SK-N-SH (cell line): ENCODE data around the gene PPDPF. TPM values are rescaled to one million over a fixed set of nuclear protein-coding genes. Genes with fewer than 3 reads are reported as not detected.
A peak's percentile ranks its signal among the peaks of the same experiment; 100 is the strongest.

ENCODE experiments used
- CTCF ChIA-PET: fragments of 300-600, 350-600 bp; formaldehyde crosslinking; extraction: SDS; loops from one replicate; lab custom pipeline; 2021; lab: Yijun Ruan, JAX
- POLR2A ChIA-PET: fragments of 350-600 bp; sonication (Branson Sonifier 250); formaldehyde crosslinking; extraction: SDS; loops from one replicate; lab custom pipeline; 2020; ENCODE audit warnings: antibody characterized with exemption, inconsistent platforms; lab: Yijun Ruan, JAX
- DNase-seq: peaks from one replicate; pipeline ENCODE4 v3.0.0; 2012
- H2AFZ ChIP-seq: fragments of 200-600 bp; sonication (generic); 2 replicates; pipeline ENCODE4 v1.8.1; 2016; ENCODE audit warnings: antibody characterized with exemption, mild to moderate bottlenecking, low read depth
- H3F3A ChIP-seq: fragments of 200-600 bp; sonication (generic); replicated peaks from 2 replicates; pipeline ENCODE3; 2016; ENCODE audit warnings: antibody characterized with exemption, mild to moderate bottlenecking; ENCODE audit not compliant: insufficient read depth
- H3K27ac ChIP-seq, 2 experiments: fragments of 200-500 bp in 1 of 2; fragments of 200-600 bp in 1 of 2; sonication (Bioruptor generic) in 1 of 2; sonication (generic), shearing (Covaris generic) in 1 of 2; 2 replicates each; pipeline versions ENCODE4 v1.5.1 to v1.6.1; 2014 to 2016; ENCODE audit warnings: low read depth in 2 of 2, inconsistent platforms in 1 of 2, low read length in 1 of 2, mild to moderate bottlenecking in 1 of 2, mixed read lengths in 1 of 2
- H3K27me3 ChIP-seq: fragments of 200-600 bp; sonication (generic), shearing (Covaris generic); 2 replicates; pipeline ENCODE4 v1.6.1; 2016; ENCODE audit warnings: mixed run types; ENCODE audit not compliant: insufficient read depth
- H3K36me3 ChIP-seq, 2 experiments: fragments of 200-500 bp in 1 of 2; fragments of 200-600 bp in 1 of 2; sonication (Bioruptor generic) in 1 of 2; sonication (generic) in 1 of 2; replicated peaks in 1 of 2; 2 replicates each; pipeline versions ENCODE3 to v1.5.1; 2014 to 2016; ENCODE audit warnings: low read length in 1 of 2, mild to moderate bottlenecking in 1 of 2; ENCODE audit not compliant: insufficient read depth in 2 of 2, control insufficient read depth in 1 of 2
- H3K4me1 ChIP-seq, 2 experiments: fragments of 200-500 bp in 1 of 2; fragments of 200-600 bp in 1 of 2; sonication (Bioruptor generic) in 1 of 2; sonication (generic), shearing (Covaris generic) in 1 of 2; 2 replicates each; pipeline versions ENCODE4 v1.5.1 to v1.6.1; 2014 to 2016; ENCODE audit warnings: low read depth in 1 of 2, low read length in 1 of 2, mixed run types in 1 of 2; ENCODE audit not compliant: insufficient read depth in 2 of 2, control insufficient read depth in 1 of 2
- H3K4me2 ChIP-seq: fragments of 200-600 bp; sonication (generic), shearing (Covaris generic); 2 replicates; pipeline ENCODE4 v1.6.1; 2017; ENCODE audit warnings: mixed run types
- H3K4me3 ChIP-seq, 2 experiments: fragments of 200-500 bp in 1 of 2; fragments of 200-600 bp in 1 of 2; sonication (Bioruptor generic) in 1 of 2; sonication (generic), shearing (Covaris generic) in 1 of 2; 2 replicates each; pipeline versions ENCODE4 v1.5.1 to v1.8.1; 2014 to 2016; ENCODE audit warnings: low read depth in 2 of 2, inconsistent platforms in 1 of 2, low read length in 1 of 2, mild to moderate bottlenecking in 1 of 2, mixed read lengths in 1 of 2, moderate library complexity in 1 of 2
- H3K79me2 ChIP-seq: fragments of 200-600 bp; sonication (generic); 2 replicates; pipeline ENCODE4 v1.8.1; 2017; ENCODE audit warnings: mild to moderate bottlenecking; ENCODE audit not compliant: insufficient read depth
- H3K9ac ChIP-seq: fragments of 200-600 bp; sonication (generic); 2 replicates; pipeline ENCODE4 v1.6.1; 2017; ENCODE audit warnings: mixed run types
- H3K9me2 ChIP-seq: fragments of 200-600 bp; sonication (generic); 2 replicates; pipeline ENCODE4 v1.6.1; 2017; ENCODE audit warnings: mixed run types
- H3K9me3 ChIP-seq: fragments of 200-600 bp; sonication (generic); 2 replicates; pipeline ENCODE4 v1.6.1; 2017; ENCODE audit warnings: mixed run types, mild to moderate bottlenecking, moderate library complexity
- H4K20me1 ChIP-seq: fragments of 200-600 bp; sonication (generic); 2 replicates; pipeline ENCODE4 v1.6.1; 2017; ENCODE audit warnings: mild to moderate bottlenecking, mixed run types; ENCODE audit not compliant: insufficient read depth
- CHD2 ChIP-seq: fragments of 150-350 bp; IDR thresholded peaks from 2 replicates; pipeline ENCODE4 v1.6.1; 2018; ENCODE audit warnings: low read length; ENCODE audit not compliant: partially characterized antibody
- ELF1 ChIP-seq: IDR thresholded peaks from 2 replicates; pipeline ENCODE4 v1.4.0; 2012
- EP300 ChIP-seq, 2 experiments: IDR thresholded peaks; 2 replicates each; pipeline versions ENCODE4 v1.4.0 to v1.6.1; 2012; ENCODE audit warnings: borderline replicate concordance in 1 of 2, low read depth in 1 of 2, low read length in 1 of 2
- EZH2phosphoT487 ChIP-seq: fragments of 200-600 bp; sonication (generic); IDR thresholded peaks from 2 replicates; pipeline ENCODE4 v1.6.1; 2017; ENCODE audit warnings: low read depth, mixed run types, mild to moderate bottlenecking, antibody characterized with exemption, moderate library complexity, borderline replicate concordance
- FOXJ3 ChIP-seq: sonication (generic); formaldehyde crosslinking; IDR thresholded peaks from 2 replicates; pipeline ENCODE4 v1.5.1; 2020; ENCODE audit warnings: mild to moderate bottlenecking, missing genetic modification reagents
- MAX ChIP-seq: IDR thresholded peaks from 2 replicates; pipeline ENCODE4 v1.4.0; 2012; ENCODE audit warnings: low read depth
- NRF1 ChIP-seq: IDR thresholded peaks from 2 replicates; pipeline ENCODE4 v1.6.1; 2012; ENCODE audit warnings: low read depth, mild to moderate bottlenecking, low read length
- POLR2AphosphoS5 ChIP-seq: IDR thresholded peaks from 2 replicates; pipeline ENCODE4 v1.6.1; 2012; ENCODE audit warnings: low read depth, low read length
- RAD21 ChIP-seq: IDR thresholded peaks from 2 replicates; pipeline ENCODE4 v1.6.1; 2012; ENCODE audit warnings: mild to moderate bottlenecking, low read length
- RCOR1 ChIP-seq: fragments of 150-350 bp; IDR thresholded peaks from 2 replicates; pipeline ENCODE4 v1.6.1; 2017; ENCODE audit warnings: antibody characterized with exemption, low read length
- SIN3A ChIP-seq: IDR thresholded peaks from 2 replicates; pipeline ENCODE4 v1.6.1; 2012; ENCODE audit warnings: low read depth, mild to moderate bottlenecking, low read length, moderate library complexity, borderline replicate concordance
- TAF1 ChIP-seq: IDR thresholded peaks from 2 replicates; pipeline ENCODE4 v1.6.1; 2012; ENCODE audit warnings: low read depth, mild to moderate bottlenecking, low read length, moderate library complexity, borderline replicate concordance
- TCF12 ChIP-seq: IDR thresholded peaks from 2 replicates; pipeline ENCODE4 v1.4.0; 2012
- ZBTB33 ChIP-seq: IDR thresholded peaks from 2 replicates; pipeline ENCODE4 v1.4.0; 2012; ENCODE audit warnings: low read depth, borderline replicate concordance
- WGBS: methylation state at CpG from one replicate; pipeline ENCODE4 v1.1.6; 2017; ENCODE audit warnings: low lambda C conversion rate; 5-methylcytosine and 5-hydroxymethylcytosine counted together
- polyA plus RNA-seq, 3 experiments: library from polyadenylated mRNA; depleted of rRNA; stranded (reverse); fragments of >200 nt; gene quantifications; 2 replicates each; pipeline ENCODE4 v1.2.3, GENCODE V29; 2012

Gene PPDPF
- polyA plus RNA-seq, 1 of the 3 experiments (the other 2 are of a cell fraction): 71.4 TPM

GRCh38 chr20:63553251-63553932 is 32.8 kb downstream of the PPDPF start:
- H3K9ac ChIP-seq: peak overlapping the region; percentile 77

GRCh38 chr20:63553933-63554290 is 33.3 kb downstream of the PPDPF start, which contains the start of gene FNDC11:
Gene FNDC11, plus strand, starts transcription at chr20:63554159. Its CDS starts 1,505 bp downstream, at chr20:63555664.
- no peaks in the 10 kb centered on the region for H3K79me2 ChIP-seq
- H3K9ac ChIP-seq: peak within 1 kb of the TSS; percentile 77
- peak within 1 kb of the TSS; percentile 71 to 85 for H3K4me3 ChIP-seq
- peak within 1 kb of the TSS; percentile 92; the same call in 1 of the 2 replicates for H2AFZ ChIP-seq
- DNase-seq: peak; percentile 88
- H3K9me3 ChIP-seq: no peaks in the 10 kb centered on the region
- H3K4me1 ChIP-seq: peaks cover 0 to 14% of the 10 kb centered on the region in 2 experiments; a peak in 1 of 4 replicates
- H3K27me3 ChIP-seq: no peaks in the 10 kb centered on the region
- H4K20me1 ChIP-seq: no peaks in the 10 kb centered on the region
- no peaks in the 10 kb centered on the region for H3K9me2 ChIP-seq
- H3K27ac ChIP-seq: peak within 1 kb of the TSS in 1 of 2 experiments; percentile 75; a peak in 1 of 4 replicates
- H3F3A ChIP-seq: peaks cover 9% of the 10 kb centered on the region
- no peaks in the 10 kb centered on the region for H3K36me3 ChIP-seq
- CTCF ChIA-PET: no interaction called here
- TF ChIP-seq EP300 (IDR thresholded peaks at IDR 0.05; ENCODE audit: borderline replicate concordance in 1 of 2, low read depth in 1 of 2, low read length in 1 of 2): no peak
- POLR2A ChIA-PET: interaction anchor here (0.6 kb wide), 1 partner anchor 99 kb away, joined by 3 read pairs; no protein-coding TSS in a partner anchor
- peak within 1 kb of the TSS; percentile 99 for H3K4me2 ChIP-seq
- 26% methylated on average over 3 of the region's 34 CpGs for WGBS

More at GRCh38 chr20:63553251-63553932, 32.8 kb downstream of the PPDPF start:
- POLR2A ChIA-PET: interaction anchor here (0.6 to 1.2 kb wide), 3 partner anchors 14 to 418 kb away, joined by 3 to 5 read pairs (median 4); partner anchors contain the start of gene STMN3
- CTCF ChIA-PET: interaction anchor here (0.6 to 8.2 kb wide), 3 partner anchors 14 to 402 kb away, joined by 3 to 66 read pairs (median 4); partner anchors contain the start of genes PPDPF and PTK6
- peak overlapping the region; percentile 99 for H3K4me2 ChIP-seq
- H3K79me2 ChIP-seq: no peaks in the 10 kb centered on the region
- WGBS: 11% methylated on average over 17 of the region's 37 CpGs
- H4K20me1 ChIP-seq: no peaks in the 10 kb centered on the region
- H3F3A ChIP-seq: peaks cover 9% of the 10 kb centered on the region
- TF ChIP-seq MAX: no peak
- TF ChIP-seq POLR2AphosphoS5: 0 out of 2 replicates have a peak, but pooled peaks have one; percentile 27
- TF ChIP-seq NRF1: peak; percentile 56
- no peaks in the 10 kb centered on the region for H3K9me2 ChIP-seq
- DNase-seq: peak; percentile 98
- H3K9me3 ChIP-seq: no peaks in the 10 kb centered on the region
- H3K27ac ChIP-seq: peak overlapping the region in 1 of 2 experiments; percentile 75; a peak in 1 of 4 replicates
- H2AFZ ChIP-seq: peak overlapping the region; percentile 92; the same call in 1 of the 2 replicates
- no peaks in the 10 kb centered on the region for H3K27me3 ChIP-seq
- H3K4me1 ChIP-seq: peaks cover 0 to 14% of the 10 kb centered on the region in 2 experiments; a peak in 1 of 4 replicates
- H3K36me3 ChIP-seq: no peaks in the 10 kb centered on the region
- H3K4me3 ChIP-seq: peak overlapping the region; percentile 71 to 85

GRCh38 chr20:63554361-63555278 is 34.1 kb downstream of the PPDPF start:
- POLR2A ChIA-PET: interaction anchor here (0.6 kb wide), 1 partner anchor 98 kb away, joined by 3 read pairs; no protein-coding TSS in a partner anchor
- TF ChIP-seq ZBTB33 (no peak), TAF1 (no peak), ELF1 (no peak), RAD21 (no peak), FOXJ3 (CRISPR knock-in tag) (no peak), CHD2 (no peak), EZH2phosphoT487 (no peak), RCOR1 (no peak), SIN3A (no peak), TCF12 (no peak)

More at GRCh38 chr20:63554361-63555278, 34.1 kb downstream of the PPDPF start:
- peak overlapping the region; percentile 99 for H3K4me2 ChIP-seq
- H3K9me3 ChIP-seq: no peaks in the 10 kb centered on the region
- no peak for DNase-seq
- H3K9ac ChIP-seq: peak overlapping the region; percentile 77
- peaks cover 9% of the 10 kb centered on the region for H3F3A ChIP-seq
- CTCF ChIA-PET: interaction anchor here (0.8 to 1.8 kb wide), 3 partner anchors 17 to 97 kb away, joined by 3 to 12 read pairs (median 3); partner anchors contain the start of gene PTK6
- peak overlapping the region; percentile 71 to 85 for H3K4me3 ChIP-seq
- no peaks in the 10 kb centered on the region for H3K27me3 ChIP-seq
- no peaks in the 10 kb centered on the region for H3K79me2 ChIP-seq
- H3K27ac ChIP-seq: peak overlapping the region in 1 of 2 experiments; percentile 2; a peak in 1 of 4 replicates
- WGBS: 70% methylated on average over 8 of the region's 38 CpGs
- no peaks in the 10 kb centered on the region for H3K9me2 ChIP-seq
- H3K4me1 ChIP-seq: peaks cover 0 to 14% of the 10 kb centered on the region in 2 experiments; a peak in 1 of 4 replicates
- no peaks in the 10 kb centered on the region for H4K20me1 ChIP-seq
- H2AFZ ChIP-seq: no peak overlapping the region
- no peaks in the 10 kb centered on the region for H3K36me3 ChIP-seq
